ENCODE results near the gene ADGRD1.

ADGRD1 gene

DNA sequence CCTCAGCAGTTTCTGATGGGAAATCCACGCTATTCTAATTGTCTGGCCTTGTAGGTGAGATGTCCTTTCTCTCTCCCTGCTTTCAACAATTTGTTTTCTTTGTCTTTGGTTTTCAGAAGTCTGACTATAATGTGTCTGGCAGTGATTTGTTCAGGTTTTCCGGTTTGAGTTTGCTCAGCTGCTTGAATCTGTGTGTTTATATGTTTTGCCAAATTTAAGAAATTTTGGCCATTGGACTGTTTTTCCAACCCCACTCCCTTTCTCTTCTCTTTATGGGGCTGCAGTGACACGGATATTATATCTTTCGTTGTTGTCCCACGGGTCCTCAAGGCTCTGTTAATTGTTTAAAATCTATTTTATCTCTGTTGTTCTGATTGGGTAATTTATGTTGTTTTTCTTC, 105.0 kb downstream of the ADGRD1 start:
- TF ChIP-seq, protein P1, sequence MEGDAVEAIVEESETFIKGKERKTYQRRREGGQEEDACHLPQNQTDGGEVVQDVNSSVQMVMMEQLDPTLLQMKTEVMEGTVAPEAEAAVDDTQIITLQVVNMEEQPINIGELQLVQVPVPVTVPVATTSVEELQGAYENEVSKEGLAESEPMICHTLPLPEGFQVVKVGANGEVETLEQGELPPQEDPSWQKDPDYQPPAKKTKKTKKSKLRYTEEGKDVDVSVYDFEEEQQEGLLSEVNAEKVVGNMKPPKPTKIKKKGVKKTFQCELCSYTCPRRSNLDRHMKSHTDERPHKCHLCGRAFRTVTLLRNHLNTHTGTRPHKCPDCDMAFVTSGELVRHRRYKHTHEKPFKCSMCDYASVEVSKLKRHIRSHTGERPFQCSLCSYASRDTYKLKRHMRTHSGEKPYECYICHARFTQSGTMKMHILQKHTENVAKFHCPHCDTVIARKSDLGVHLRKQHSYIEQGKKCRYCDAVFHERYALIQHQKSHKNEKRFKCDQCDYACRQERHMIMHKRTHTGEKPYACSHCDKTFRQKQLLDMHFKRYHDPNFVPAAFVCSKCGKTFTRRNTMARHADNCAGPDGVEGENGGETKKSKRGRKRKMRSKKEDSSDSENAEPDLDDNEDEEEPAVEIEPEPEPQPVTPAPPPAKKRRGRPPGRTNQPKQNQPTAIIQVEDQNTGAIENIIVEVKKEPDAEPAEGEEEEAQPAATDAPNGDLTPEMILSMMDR (IDR thresholded peaks at IDR 0.05; ENCODE audit: low read depth, low read length), result no peak
- no peak overlapping the region for H3K4me3 ChIP-seq (ENCODE audit: low read depth, low read length)

DNA sequence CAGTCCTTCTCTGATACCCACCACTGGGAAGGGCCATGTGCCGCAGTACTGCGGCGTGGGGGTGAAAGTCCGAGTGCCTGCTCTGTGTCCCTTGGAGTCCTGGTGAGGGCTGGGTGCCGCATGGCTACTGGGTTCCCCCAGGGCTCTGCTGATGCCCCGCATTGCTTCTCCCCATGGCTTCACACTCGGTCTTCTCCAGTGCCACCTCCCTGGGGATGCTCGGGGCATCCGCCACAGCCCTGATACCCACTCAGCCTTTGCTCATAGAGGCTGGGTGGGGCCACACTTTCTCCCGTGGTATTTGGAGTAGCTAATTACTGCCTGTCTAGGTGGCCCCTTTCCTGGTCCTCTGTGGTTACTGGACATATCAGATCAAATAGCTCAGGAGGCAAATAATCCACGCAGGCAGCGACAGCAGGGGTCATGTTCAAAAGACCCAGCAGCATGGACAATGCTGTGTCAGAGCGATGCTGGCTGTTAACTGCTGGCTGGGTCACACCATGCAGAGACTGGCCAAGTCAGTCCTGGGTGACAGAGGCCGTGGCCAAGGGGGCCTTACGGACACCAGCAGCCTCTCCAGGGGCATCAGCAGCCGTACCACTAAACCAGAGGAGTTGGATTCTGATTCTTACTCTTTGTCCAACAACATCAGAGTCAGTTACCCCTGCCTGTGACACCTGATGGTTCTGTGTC, 106.5 kb downstream of the ADGRD1 start:
- TF ChIP-seq, protein P1 (IDR thresholded peaks at IDR 0.05; ENCODE audit: low read depth, low read length), result no peak
- no peak overlapping the region for H3K4me3 ChIP-seq (ENCODE audit: low read depth, low read length)

DNA sequence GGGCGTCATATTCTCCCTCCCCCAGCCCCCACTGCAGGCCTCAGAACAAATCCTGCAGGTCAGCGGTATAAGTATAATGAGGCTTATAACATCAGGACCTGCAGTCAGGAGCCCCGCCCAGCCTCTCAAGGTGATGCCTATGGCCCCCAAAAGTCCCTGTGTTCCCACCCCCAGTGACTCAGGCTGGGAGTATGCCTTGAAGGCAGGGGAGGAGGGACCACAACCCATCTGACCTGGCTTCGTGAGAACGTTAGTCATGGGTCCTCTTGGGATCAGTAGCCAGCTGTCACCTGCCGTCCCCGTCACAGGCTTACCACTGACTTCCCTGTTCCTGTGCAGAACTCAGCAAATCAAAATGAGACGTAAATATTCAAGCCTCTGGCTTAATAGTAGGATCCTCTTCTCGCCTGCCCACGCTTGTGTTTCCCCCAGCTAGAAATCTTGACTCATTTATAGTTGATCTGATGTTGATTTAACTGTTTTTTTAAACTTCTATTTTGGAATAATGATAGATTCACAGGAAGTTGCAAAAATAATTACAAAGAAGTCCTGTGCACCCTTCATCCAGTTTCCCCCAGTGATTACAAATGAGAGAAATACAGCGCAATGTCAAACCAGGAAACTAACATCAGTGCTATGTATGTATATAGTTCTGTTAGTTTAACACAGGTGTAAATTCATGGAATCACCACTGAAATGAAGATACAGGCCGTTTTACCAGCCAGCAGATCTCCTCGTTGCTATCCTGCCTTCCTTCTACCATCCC, 107.5 kb downstream of the ADGRD1 start:
- TF ChIP-seq, protein P1 (IDR thresholded peaks at IDR 0.05; ENCODE audit: low read depth, low read length), result no peak
- H3K4me3 ChIP-seq (ENCODE audit: low read depth, low read length), result no peak overlapping the region

DNA sequence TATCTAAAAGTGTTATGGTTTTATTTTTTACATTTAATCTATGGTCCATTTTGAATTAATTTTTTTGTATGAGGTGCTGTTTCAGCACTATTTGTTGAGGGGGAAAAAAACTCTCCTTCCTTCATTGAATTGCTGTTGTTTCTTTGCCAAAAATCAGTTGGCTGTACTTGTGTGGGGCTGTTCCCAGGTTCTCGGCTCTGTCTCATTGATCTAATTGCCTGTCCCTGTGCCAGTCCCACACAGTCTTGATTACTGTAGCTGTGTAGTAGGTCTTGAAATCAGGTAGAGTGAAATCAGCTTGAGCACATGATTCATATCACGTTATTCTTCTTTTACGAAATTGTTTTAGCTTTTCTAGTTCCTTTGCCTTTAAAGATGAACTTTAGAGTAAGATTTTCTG, 109.7 kb downstream of the ADGRD1 start:
- H3K4me3 ChIP-seq (ENCODE audit: low read depth, low read length), result no peak overlapping the region
- TF ChIP-seq, protein P1 (IDR thresholded peaks at IDR 0.05; ENCODE audit: low read depth, low read length), result no peak

DNA sequence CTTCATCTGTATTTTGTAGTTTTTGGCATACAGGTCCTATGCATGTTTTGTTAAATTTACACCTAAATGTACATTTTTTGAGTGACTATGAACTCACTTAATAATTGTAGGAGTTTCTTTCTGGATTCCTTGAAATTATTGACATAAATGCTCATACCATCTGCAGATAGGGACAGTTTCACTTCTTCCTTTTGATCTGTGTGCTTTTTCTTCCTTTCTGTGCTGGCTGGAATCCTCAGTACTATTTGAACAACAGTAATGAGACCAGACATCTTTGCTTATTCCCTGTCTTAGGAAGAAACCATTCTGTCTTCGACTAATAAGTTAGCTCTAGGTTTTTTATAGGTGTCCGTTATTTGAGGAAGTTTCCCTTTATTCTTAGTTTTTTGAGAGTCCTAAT, 110.3 kb downstream of the ADGRD1 start:
- H3K4me3 ChIP-seq (ENCODE audit: low read depth, low read length), result no peak overlapping the region
- TF ChIP-seq, protein P1 (IDR thresholded peaks at IDR 0.05; ENCODE audit: low read depth, low read length), result no peak

DNA sequence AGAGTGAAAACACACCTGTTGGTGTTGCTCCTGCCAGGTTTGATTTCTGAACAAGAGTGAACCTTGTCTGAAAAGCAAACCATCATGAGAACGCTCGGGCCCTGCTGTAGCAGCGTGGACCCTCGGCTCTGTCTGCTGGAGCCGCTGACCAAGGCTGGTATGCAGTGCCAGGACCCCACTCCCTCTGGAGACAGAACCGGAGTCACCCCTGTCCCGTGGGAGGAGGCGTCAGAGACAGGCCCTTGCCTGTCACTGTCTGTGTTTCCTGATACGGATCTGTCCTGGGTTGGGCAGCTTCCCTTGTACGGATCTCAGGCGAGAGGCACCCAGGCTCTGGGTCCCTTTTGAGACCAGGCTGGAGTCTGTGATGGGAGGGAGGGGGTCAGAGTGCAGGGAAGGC, 111.6 kb downstream of the ADGRD1 start:
- TF ChIP-seq, protein P1 (IDR thresholded peaks at IDR 0.05; ENCODE audit: low read depth, low read length), result no peak

DNA sequence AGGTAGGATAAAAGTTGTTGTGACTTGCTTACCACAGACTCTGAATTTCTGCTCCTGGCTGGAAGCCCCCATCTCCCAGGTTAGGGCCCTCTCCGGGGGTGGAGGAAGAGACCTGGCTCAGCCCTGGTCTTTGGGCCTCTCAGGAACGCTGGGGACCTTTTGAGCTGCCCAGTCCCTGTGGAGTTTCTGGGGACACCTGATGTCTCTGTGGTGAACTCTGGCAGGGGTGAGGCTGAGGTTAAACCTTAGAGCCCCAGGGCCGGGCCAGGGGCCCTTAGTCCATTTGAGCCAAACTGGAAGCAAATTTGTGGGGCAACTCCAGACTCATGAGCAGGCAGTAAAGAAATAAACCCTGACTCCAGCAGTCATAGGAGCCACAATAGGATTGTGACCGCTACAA, 112.1 kb downstream of the ADGRD1 start:
- H3K4me3 ChIP-seq (ENCODE audit: low read depth, low read length), result no peak overlapping the region
- TF ChIP-seq, protein P1 (IDR thresholded peaks at IDR 0.05; ENCODE audit: low read depth, low read length), result no peak

More for the DNA sequence above, 111.6 kb downstream of the ADGRD1 start:
- no peak overlapping the region for H3K4me3 ChIP-seq (ENCODE audit: low read depth, low read length)

All from WI38 (cell line).